ENCODE data around the gene EXOSC5. TPM values are rescaled to one million over a fixed set of nuclear protein-coding genes. Genes with fewer than 3 reads are reported as not detected.
A peak's percentile ranks its signal among the peaks of the same experiment; 100 is the strongest.

EXOSC5 gene
- total and polyA plus RNA-seq, 2 of the 13 experiments (the other 11 are each of a cell fraction or from before 2014, with no cell fraction given), result 24.1 to 26.5 TPM

GRCh38 chr19:41364524-41365391, 32.4 kb downstream of the EXOSC5 start (continued):
- 0 out of 2 replicates have a peak, but pooled peaks have one; percentile 5 for TF ChIP-seq ATF2 (CRISPR knock-in tag; IDR thresholded peaks at IDR 0.05)
- TF ChIP-seq WIZ (CRISPR knock-in tag; IDR thresholded peaks at IDR 0.05), result no peak
- no peak for TF ChIP-seq ZKSCAN5 (CRISPR knock-in tag; IDR thresholded peaks at IDR 0.05)
- TF ChIP-seq CHCHD3 (CRISPR knock-in tag; IDR thresholded peaks at IDR 0.05), result no peak
- TF ChIP-seq MAFK (conservative IDR thresholded peaks at IDR 0.05 in 1 of 2, IDR thresholded peaks at IDR 0.05 in 1 of 2; ENCODE audit: low read length in 2 of 2), result no peak
- TF ChIP-seq ZNF605 (CRISPR knock-in tag; IDR thresholded peaks at IDR 0.05), result 0 out of 2 replicates have a peak, but pooled peaks have one; percentile 58
- TF ChIP-seq PRDM10 (CRISPR knock-in tag; IDR thresholded peaks at IDR 0.05; ENCODE audit: low read depth), result no peak
- TF ChIP-seq MYNN (CRISPR knock-in tag; IDR thresholded peaks at IDR 0.05; ENCODE audit: low read depth), result no peak
- no peak for TF ChIP-seq GATAD1 (CRISPR knock-in tag; IDR thresholded peaks at IDR 0.05)
- no peak for TF ChIP-seq ZFAT (CRISPR knock-in tag; conservative IDR thresholded peaks at IDR 0.05)
- TF ChIP-seq ZBED4 (CRISPR knock-in tag; IDR thresholded peaks at IDR 0.05; ENCODE audit: borderline replicate concordance), result no peak
- peak; percentile 15; the same call in 1 of the 2 replicates for TF ChIP-seq KLF11 (CRISPR knock-in tag; IDR thresholded peaks at IDR 0.05)
- TF ChIP-seq KAT8 (CRISPR knock-in tag; IDR thresholded peaks at IDR 0.05), result peak; percentile 2; the same call in 1 of the 2 replicates
- TF ChIP-seq FOXM1 (CRISPR knock-in tag; IDR thresholded peaks at IDR 0.05), result no peak
- no peak for TF ChIP-seq SKIL (CRISPR knock-in tag; IDR thresholded peaks at IDR 0.05; ENCODE audit: borderline replicate concordance)
- TF ChIP-seq SPEN (CRISPR knock-in tag; IDR thresholded peaks at IDR 0.05; ENCODE audit: low read depth), result no peak
